GM19372 (cell line): ENCODE results near the gene MCOLN1.

Source experiments
- ATAC-seq: cut with Tn5 transposase; IDR thresholded peaks from one replicate; pipeline ENCODE4 v1.9.1; 2021; ENCODE audit warnings: mild to moderate bottlenecking, low read depth, moderate library complexity; ENCODE audit not compliant: unreplicated experiment

The MCOLN1 gene

DNA sequence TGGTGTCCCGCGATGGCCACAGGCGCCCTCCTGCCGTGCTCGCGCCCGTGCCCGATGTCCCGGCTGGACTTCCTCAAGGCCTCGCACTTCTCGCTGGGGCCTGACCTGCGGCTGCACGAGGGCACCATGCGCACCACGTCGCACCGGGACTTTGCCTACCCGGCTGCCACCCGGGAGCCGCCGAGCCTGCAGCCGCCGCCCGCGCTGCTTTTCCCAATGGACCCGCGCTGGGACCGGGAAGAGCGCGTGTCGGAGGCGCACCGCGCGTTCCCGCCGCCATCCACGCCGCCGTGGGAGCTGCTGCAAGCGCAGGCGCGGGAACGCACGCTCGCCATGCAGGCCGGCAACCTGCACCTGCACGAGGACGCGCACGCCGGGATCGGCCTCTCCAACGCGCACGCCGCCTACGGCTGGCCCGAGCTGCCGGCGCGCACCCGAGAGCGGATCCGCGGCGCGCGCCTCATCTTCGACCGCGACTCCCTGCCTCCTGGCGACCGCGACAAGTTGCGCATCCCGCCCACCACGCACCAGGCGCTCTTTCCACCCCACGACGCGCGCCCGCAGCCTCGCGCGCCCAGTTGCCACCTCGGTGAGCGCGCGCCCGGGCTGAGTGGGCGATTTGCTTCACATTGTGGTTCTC is 21.5 kb upstream of the MCOLN1 start:
- ATAC-seq, result no peak

- ATAC-seq, result no peak
Measured at GRCh38 chr19:7502552-7502951, 19.9 kb upstream of the MCOLN1 start.

DNA sequence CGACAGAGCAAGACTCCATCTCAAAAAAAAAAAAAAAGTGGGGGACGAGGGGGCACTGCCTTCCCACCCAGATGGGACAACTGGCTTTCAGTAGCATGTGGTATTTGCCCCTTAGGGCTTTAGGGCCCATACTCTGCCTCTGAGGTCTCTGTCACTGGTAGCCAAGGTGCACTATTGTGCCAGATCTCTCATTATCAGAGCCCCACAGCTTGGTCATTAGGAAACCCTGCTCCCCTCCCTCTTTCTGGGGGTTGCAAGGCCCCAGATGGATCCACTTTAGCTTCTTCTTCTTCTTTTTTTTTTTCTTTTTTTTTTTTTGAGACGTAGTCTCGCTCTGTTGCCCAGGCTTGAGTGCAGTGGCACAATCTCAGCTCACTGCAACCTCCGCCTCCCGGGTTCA is 17.7 kb upstream of the MCOLN1 start:
- no peak for ATAC-seq

- ATAC-seq, result no peak
Measured at GRCh38 chr19:7505288-7505681, 17.1 kb upstream of the MCOLN1 start.

- no peak for ATAC-seq
Measured at GRCh38 chr19:7505682-7506384, 16.6 kb upstream of the MCOLN1 start.

DNA sequence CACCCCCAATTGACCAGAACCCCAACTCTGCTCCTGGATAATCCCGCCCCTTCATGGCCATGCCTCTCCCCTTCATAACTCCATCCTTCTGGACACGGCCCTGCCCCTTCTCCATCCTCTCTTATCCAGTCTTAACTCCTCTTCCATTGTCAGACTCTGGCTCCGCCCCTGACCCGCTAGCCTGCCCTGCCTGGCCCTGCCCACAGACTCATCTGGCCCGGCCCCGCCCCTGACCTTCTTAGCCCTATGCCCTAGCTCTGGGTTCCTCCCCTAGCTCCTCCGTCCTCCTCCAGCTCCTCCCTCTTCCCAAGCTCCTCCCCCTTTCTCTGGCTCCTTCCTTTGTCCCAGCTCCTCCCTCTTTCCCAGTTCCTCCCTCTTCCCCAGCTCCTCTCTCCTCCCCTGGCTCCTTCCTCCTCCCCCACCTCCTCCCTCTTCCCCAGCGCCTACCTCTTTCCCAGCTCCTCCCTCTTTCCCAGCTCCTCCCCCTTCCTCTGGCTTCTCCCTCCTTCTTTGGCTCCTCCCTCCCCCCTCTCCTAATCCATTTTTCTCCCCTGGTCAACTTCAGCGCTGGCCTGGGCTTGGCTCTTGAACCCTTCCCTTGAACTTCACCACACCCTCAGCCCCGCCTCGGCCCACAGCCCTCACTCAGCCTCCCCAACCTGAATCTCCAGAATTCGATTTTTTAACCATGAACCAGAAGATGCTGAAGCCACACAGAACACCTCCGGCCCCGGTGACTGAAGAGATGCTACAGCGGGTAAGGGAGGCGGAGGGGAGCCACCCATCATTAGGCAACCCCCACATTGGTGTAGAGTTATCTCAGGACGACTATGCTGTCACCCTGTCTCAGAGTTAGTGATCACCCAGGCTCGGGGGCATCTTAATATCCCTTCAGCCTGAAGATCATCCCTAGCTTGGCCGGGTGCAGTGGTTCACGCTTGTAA is 15.8 kb upstream of the MCOLN1 start:
- no peak for ATAC-seq

GRCh38 chr19:7507884-7508283 is 14.5 kb upstream of the MCOLN1 start:
- no peak for ATAC-seq

GRCh38 chr19:7509625-7510024 is 12.8 kb upstream of the MCOLN1 start:
- no peak for ATAC-seq

- ATAC-seq, result no peak
Measured at GRCh38 chr19:7512400-7512851, 10.0 kb upstream of the MCOLN1 start.

- ATAC-seq, result no peak
Measured at GRCh38 chr19:7513809-7514642, 8.4 kb upstream of the MCOLN1 start.

DNA sequence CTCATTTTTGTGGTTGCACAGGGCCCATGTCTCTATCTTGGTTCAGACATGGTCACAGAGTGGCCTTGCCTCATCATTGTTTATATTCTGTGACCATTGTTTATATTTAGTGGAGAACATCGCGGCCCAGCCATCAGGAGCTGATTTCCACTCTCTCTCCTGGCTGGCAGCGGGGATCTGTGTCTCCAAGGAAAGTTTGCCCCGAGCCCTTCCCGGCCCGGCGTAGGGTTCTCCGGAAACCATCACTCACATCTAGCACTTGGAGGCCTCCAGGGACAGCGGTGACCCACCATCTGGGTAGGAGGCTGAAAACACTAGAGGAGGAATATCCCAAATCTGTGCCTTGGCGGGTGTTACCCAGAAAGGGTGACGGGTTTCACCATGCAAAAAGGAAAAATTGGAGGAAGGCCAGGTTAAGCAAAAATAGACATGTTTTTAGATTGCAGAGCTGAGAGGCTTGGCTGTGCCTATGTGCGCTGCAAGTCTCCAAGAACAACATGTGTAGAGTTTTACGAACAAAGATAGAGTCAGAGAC is 7.2 kb upstream of the MCOLN1 start:
- ATAC-seq, result no peak

DNA sequence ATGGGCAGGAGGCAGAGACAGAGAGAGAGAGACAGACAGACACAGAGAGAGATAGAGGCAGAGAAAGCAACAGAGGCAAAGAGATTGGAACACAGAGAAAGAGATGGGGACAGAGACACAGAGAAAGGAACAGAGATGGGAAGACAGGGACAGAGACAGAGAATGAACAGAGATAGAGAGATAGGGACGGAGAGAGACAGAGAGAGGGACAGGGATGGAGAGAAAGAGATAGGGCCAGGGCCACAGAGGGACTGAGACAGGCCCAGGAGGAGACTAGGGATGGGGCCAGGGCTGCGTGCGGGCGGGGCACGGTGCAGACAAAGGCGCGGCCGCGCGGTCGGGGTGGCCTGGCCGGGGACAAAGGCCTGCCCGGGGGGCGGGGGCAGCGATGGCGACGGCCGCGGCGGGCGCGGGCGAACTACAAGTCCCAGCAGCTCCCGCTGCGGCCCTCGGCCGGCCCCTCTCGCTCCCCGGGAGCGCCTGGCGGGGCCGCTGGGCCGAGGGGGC is 6.7 kb upstream of the MCOLN1 start, which contains the start of gene ZNF358:
Gene ZNF358 (plus strand): TSS at position 459 of the 507 bp plus-strand sequence. CDS start 3,140 bp downstream, outside the sequence.
- no peak for ATAC-seq

DNA sequence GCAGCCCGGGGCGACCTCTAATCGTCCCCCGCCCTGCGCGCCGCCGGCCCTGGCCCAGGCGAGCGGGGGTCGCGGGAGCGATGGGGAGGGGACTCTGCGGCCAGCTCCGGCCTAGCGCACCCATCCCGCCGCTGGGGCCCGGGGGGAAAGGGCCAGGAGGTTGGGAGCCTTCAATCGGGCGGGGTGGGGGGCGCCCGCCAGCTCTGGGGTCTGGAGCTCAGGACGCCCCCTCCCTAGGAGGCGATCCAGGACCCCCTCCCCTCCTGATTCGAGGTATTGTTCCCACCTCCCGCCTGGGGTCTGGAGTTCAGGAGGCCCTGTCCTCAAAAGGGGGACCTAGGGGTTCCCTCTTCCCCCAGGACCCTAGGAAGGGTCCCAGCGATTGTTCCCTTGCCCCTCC is 6.1 kb upstream of the MCOLN1 start:
- ATAC-seq, result no peak

DNA sequence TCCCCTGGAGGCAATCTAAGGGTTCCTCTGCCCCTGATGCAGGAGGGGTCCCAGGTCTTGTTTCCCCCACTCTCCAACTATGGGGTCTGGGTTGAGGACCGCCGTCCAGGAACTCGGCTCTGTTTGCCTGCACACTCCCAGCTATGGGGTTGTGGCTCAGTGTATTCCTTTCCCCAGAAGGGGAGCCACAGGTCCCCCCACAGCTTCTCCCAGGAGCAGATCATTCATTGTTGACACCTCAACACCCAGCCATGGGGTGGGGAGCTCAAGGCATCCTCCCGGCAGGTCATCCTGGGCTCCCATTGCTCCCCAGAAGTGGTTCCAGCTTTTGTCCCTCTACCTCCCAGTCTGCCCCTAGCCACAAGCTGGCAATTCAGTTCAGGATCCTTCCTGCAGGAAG is 5.5 kb upstream of the MCOLN1 start:
- ATAC-seq, result no peak

- ATAC-seq, result no peak
Measured at GRCh38 chr19:7519361-7520130, 2.9 kb upstream of the MCOLN1 start.

GRCh38 chr19:7520131-7521051 is 2.0 kb upstream of the MCOLN1 start:
- no peak for ATAC-seq

- ATAC-seq, result no peak
Measured at GRCh38 chr19:7521551-7522071, 813 bp upstream of the MCOLN1 start.
